HG03457 (cell line): Measurements from ENCODE around the gene BARHL1.

Experiments
- ATAC-seq: cut with Tn5 transposase; IDR thresholded peaks from one replicate; pipeline ENCODE4 v1.9.1; 2021; ENCODE audit warnings: moderate number of reproducible peaks; ENCODE audit not compliant: unreplicated experiment

The BARHL1 gene

GRCh38 chr9:132582276-132582785 lies at the start of gene BARHL1:
TSS of gene BARHL1 (plus strand) at chr9:132582606. CDS start at chr9:132582798, 192 bp downstream.
- no peak for ATAC-seq

GRCh38 chr9:132534832-132535231 lies 47.6 kb upstream of the BARHL1 start:
- no peak for ATAC-seq

- ATAC-seq = no peak
These were observed 46.3 kb upstream of the BARHL1 start for GRCh38 chr9:132536124-132536523.

GRCh38 chr9:132537352-132537751 lies 45.1 kb upstream of the BARHL1 start:
- no peak for ATAC-seq

GRCh38 chr9:132538071-132538470 lies 44.3 kb upstream of the BARHL1 start:
- no peak for ATAC-seq

GRCh38 chr9:132539096-132539495 lies 43.3 kb upstream of the BARHL1 start:
- no peak for ATAC-seq

GRCh38 chr9:132541051-132541450 lies 41.4 kb upstream of the BARHL1 start:
- no peak for ATAC-seq

GRCh38 chr9:132541870-132542830 lies 40.3 kb upstream of the BARHL1 start:
- ATAC-seq = no peak

GRCh38 chr9:132543251-132543650 lies 39.2 kb upstream of the BARHL1 start:
- no peak for ATAC-seq

- ATAC-seq = no peak
These were observed 38.4 kb upstream of the BARHL1 start for GRCh38 chr9:132543960-132544359.

GRCh38 chr9:132545578-132545977 lies 36.8 kb upstream of the BARHL1 start:
- no peak for ATAC-seq

GRCh38 chr9:132546148-132547051 lies 36.0 kb upstream of the BARHL1 start:
- ATAC-seq = no peak

GRCh38 chr9:132547052-132547431 lies 35.4 kb upstream of the BARHL1 start:
- no peak for ATAC-seq

- no peak for ATAC-seq
These were observed 35.0 kb upstream of the BARHL1 start for GRCh38 chr9:132547436-132547835.

GRCh38 chr9:132547976-132548730 lies 34.3 kb upstream of the BARHL1 start:
- no peak for ATAC-seq

GRCh38 chr9:132548751-132549640 lies 33.4 kb upstream of the BARHL1 start:
- no peak for ATAC-seq

- no peak for ATAC-seq
These were observed 30.9 kb upstream of the BARHL1 start for GRCh38 chr9:132551556-132551955.

GRCh38 chr9:132552041-132552440 lies 30.4 kb upstream of the BARHL1 start:
- no peak for ATAC-seq

GRCh38 chr9:132554755-132555154 lies 27.7 kb upstream of the BARHL1 start:
- no peak for ATAC-seq

- no peak for ATAC-seq
These were observed 26.9 kb upstream of the BARHL1 start for GRCh38 chr9:132555528-132555927.
